ENCODE results near the gene HLA-DPB1.
"Not testable (repeated sequence)": the region's sequence is repeated elsewhere in the genome, so short reads cannot be mapped to it uniquely, and the experiment has no call there.

HLA-DPB1 gene

DNA sequence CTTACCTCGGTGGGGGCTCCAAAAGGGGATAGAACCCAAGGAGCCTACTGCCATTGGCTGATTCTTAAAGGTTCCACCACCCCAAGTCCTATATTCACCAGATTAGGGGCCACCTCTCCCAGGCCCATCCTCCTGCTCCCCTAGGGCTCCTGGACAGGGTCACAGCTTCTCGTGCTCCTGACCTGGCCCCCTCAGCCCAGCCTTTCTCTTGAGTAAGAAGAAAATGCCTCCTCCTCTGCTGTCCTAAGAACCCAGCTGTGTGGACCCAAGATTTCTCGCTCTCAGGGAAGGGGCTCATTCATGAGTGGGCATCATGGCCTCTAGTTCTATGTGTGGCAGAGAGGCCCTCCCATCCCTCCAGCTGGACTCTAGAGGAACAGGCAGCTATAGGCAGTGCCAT lies 16.6 kb downstream of the HLA-DPB1 start:
- Histone ChIP-seq H3K4me1 (ENCODE audit: control insufficient read depth, insufficient read depth, low read depth, low read length) (no peaks in the 10 kb centered on the region), H3K9ac (ENCODE audit: low read length) (no peak overlapping the region), H2BK12ac (ENCODE audit: low read length in 2 of 2) (no peak overlapping the region), H2AK5ac (ENCODE audit: low read length, severe bottlenecking) (no peak overlapping the region), H2BK5ac (ENCODE audit: low read depth, low read length, poor library complexity, severe bottlenecking) (no peak overlapping the region), H3K18ac (ENCODE audit: low read depth in 1 of 2, low read length in 2 of 2) (no peak overlapping the region), H3K27ac (ENCODE audit: low read length, poor library complexity, severe bottlenecking) (no peak overlapping the region), H2BK120ac (ENCODE audit: low read depth, low read length) (no peak overlapping the region), H3K4me3 (ENCODE audit: insufficient read depth in 1 of 2, low read depth in 1 of 2, low read length in 2 of 2) (no peak overlapping the region), H4K8ac (ENCODE audit: low read length) (no peak overlapping the region), H2BK15ac (ENCODE audit: low read depth, poor library complexity, severe bottlenecking) (no peak overlapping the region), H3K9me3 (ENCODE audit: control insufficient read depth, low read length) (no peaks in the 10 kb centered on the region), H3K23ac (ENCODE audit: low read length in 2 of 2) (no peak overlapping the region), H3K4me2 (ENCODE audit: low read length, poor library complexity, severe bottlenecking) (no peak overlapping the region), H3K36me3 (ENCODE audit: control insufficient read depth in 1 of 2, insufficient read depth in 2 of 2, low read depth in 1 of 2, low read length in 2 of 2) (peaks cover 0 to 8% of the 10 kb centered on the region in 2 experiments), H3K79me1 (replicated peaks; ENCODE audit: low read length, poor library complexity, severe bottlenecking) (no peaks in the 10 kb centered on the region), H3K27me3 (ENCODE audit: control insufficient read depth in 1 of 2, insufficient read depth in 1 of 2, low read length in 2 of 2) (peaks cover 6 to 17% of the 10 kb centered on the region in 2 experiments), H3K4ac (ENCODE audit: low read depth in 1 of 2, low read length in 2 of 2) (no peak overlapping the region), H4K91ac (ENCODE audit: low read length) (no peak overlapping the region), H3K14ac (ENCODE audit: low read length in 2 of 2) (no peak overlapping the region), H2AFZ (ENCODE audit: low read depth, low read length) (no peak overlapping the region)
- WGBS, result 89% methylated on average over 3 of the region's 3 CpGs
- no peak for DNase-seq

DNA sequence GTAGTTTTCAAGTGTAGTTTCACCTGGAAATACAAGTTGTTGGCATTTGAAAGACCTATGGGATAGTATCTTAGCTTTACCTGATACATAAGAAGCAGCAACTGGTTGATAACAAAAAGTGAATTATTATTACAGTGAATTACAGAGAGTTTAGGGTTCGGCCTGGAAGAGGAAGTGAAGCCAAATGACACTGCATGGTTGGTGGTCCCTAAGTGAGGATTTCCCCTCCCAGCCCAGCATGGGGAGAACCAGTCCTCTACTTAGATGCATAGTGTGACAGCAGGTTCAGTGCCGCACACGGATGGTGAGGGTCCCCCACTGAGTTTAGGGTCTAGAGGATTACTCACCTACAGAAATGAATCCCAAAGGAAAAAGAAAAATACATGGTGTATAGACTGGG lies 18.1 kb downstream of the HLA-DPB1 start:
- Histone ChIP-seq H3K27ac (ENCODE audit: low read length, poor library complexity, severe bottlenecking) (no peak overlapping the region), H3K4me2 (ENCODE audit: low read length, poor library complexity, severe bottlenecking) (no peak overlapping the region), H2BK12ac (ENCODE audit: low read length in 2 of 2) (no peak overlapping the region), H3K4ac (ENCODE audit: low read depth in 1 of 2, low read length in 2 of 2) (no peak overlapping the region), H2AFZ (ENCODE audit: low read depth, low read length) (no peak overlapping the region), H3K4me1 (ENCODE audit: control insufficient read depth, insufficient read depth, low read depth, low read length) (no peaks in the 10 kb centered on the region), H2AK5ac (ENCODE audit: low read length, severe bottlenecking) (no peak overlapping the region), H3K27me3 (ENCODE audit: control insufficient read depth in 1 of 2, insufficient read depth in 1 of 2, low read length in 2 of 2) (peaks cover 6 to 18% of the 10 kb centered on the region in 2 experiments), H3K14ac (ENCODE audit: low read length in 2 of 2) (no peak overlapping the region), H2BK15ac (ENCODE audit: low read depth, poor library complexity, severe bottlenecking) (no peak overlapping the region), H3K79me1 (replicated peaks; ENCODE audit: low read length, poor library complexity, severe bottlenecking) (no peaks in the 10 kb centered on the region), H2BK5ac (ENCODE audit: low read depth, low read length, poor library complexity, severe bottlenecking) (no peak overlapping the region), H3K18ac (ENCODE audit: low read depth in 1 of 2, low read length in 2 of 2) (no peak overlapping the region), H4K8ac (ENCODE audit: low read length) (no peak overlapping the region), H3K9ac (ENCODE audit: low read length) (no peak overlapping the region), H2BK120ac (ENCODE audit: low read depth, low read length) (no peak overlapping the region), H3K23ac (ENCODE audit: low read length in 2 of 2) (no peak overlapping the region), H3K36me3 (ENCODE audit: control insufficient read depth in 1 of 2, insufficient read depth in 2 of 2, low read depth in 1 of 2, low read length in 2 of 2) (no peaks in the 10 kb centered on the region), H4K91ac (ENCODE audit: low read length) (no peak overlapping the region), H3K9me3 (ENCODE audit: control insufficient read depth, low read length) (peaks cover 3% of the 10 kb centered on the region), H3K4me3 (ENCODE audit: insufficient read depth in 1 of 2, low read depth in 1 of 2, low read length in 2 of 2) (no peak overlapping the region)
- WGBS, result 75% methylated on average over 1 of the region's 3 CpGs
- DNase-seq, result no peak

DNA sequence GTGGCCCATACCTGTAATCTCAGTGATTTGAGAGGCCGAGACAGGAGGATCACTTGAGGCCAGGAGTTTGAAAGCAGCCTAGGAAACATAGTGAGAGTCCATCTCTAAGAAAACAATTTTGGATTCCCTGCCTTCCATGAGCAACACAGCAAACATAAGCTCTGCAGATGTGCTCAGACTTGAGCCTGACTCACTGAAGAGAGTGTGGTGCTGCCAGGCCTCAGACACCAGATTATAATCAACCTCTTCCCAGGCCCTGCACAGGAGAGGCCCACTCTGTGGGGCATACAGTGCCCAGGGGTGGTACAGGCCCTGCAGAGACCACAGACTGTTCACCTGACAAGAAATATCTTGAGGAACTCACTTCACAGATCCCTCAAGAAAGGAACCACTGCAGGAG lies 19.9 kb downstream of the HLA-DPB1 start:
- Histone ChIP-seq H3K36me3 (ENCODE audit: control insufficient read depth in 1 of 2, insufficient read depth in 2 of 2, low read depth in 1 of 2, low read length in 2 of 2) (no peaks in the 10 kb centered on the region), H3K9ac (ENCODE audit: low read length) (peak overlapping the region; percentile 7), H3K4me2 (ENCODE audit: low read length, poor library complexity, severe bottlenecking) (no peak overlapping the region), H3K14ac (ENCODE audit: low read length in 2 of 2) (no peak overlapping the region), H3K79me1 (replicated peaks; ENCODE audit: low read length, poor library complexity, severe bottlenecking) (no peaks in the 10 kb centered on the region), H3K18ac (ENCODE audit: low read depth in 1 of 2, low read length in 2 of 2) (no peak overlapping the region), H4K8ac (ENCODE audit: low read length) (no peak overlapping the region), H3K27me3 (ENCODE audit: control insufficient read depth in 1 of 2, insufficient read depth in 1 of 2, low read length in 2 of 2) (peaks cover 6 to 18% of the 10 kb centered on the region in 2 experiments), H2AK5ac (ENCODE audit: low read length, severe bottlenecking) (no peak overlapping the region), H3K4ac (ENCODE audit: low read depth in 1 of 2, low read length in 2 of 2) (no peak overlapping the region), H3K9me3 (ENCODE audit: control insufficient read depth, low read length) (peaks cover 12% of the 10 kb centered on the region), H2BK5ac (ENCODE audit: low read depth, low read length, poor library complexity, severe bottlenecking) (no peak overlapping the region), H2BK120ac (ENCODE audit: low read depth, low read length) (no peak overlapping the region), H3K4me1 (ENCODE audit: control insufficient read depth, insufficient read depth, low read depth, low read length) (no peaks in the 10 kb centered on the region), H3K4me3 (ENCODE audit: insufficient read depth in 1 of 2, low read depth in 1 of 2, low read length in 2 of 2) (no peak overlapping the region), H2BK12ac (ENCODE audit: low read length in 2 of 2) (no peak overlapping the region), H3K27ac (ENCODE audit: low read length, poor library complexity, severe bottlenecking) (no peak overlapping the region), H4K91ac (ENCODE audit: low read length) (no peak overlapping the region), H3K23ac (ENCODE audit: low read length in 2 of 2) (no peak overlapping the region), H2AFZ (ENCODE audit: low read depth, low read length) (no peak overlapping the region), H2BK15ac (ENCODE audit: low read depth, poor library complexity, severe bottlenecking) (no peak overlapping the region)
- WGBS, result 82% methylated on average over 1 of the region's 1 CpG
- DNase-seq, result no peak

DNA sequence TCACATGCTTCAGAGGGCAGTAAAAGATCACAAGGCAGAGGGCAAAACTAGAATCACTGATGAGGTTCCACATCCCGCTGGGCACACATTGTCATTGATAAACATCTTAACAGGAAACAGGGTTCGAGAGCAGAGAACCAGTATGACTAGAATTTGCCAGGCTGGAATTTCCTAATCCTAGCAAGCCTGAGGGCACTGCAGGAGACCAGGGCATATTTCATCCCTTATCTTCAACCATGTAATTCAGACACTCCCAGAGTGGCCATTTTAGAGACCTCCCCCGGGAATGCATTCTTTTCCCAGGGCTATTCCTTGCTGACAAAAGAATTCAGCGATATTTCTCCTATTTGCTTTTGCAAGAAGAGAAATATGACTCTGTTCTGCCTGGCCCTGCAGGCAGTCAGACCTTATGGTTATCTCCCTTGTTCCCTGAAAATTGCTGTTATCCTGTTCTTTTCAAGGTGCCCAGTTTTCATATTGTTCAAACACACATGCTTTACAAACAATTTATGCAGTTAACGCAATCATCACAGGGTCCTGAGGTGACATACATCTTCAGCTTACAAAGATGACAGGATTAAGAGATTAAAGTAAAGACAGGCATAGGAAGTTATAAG lies 25.4 kb downstream of the HLA-DPB1 start:
- not testable (repeated sequence) for H2BK15ac ChIP-seq (ENCODE audit: low read depth, poor library complexity, severe bottlenecking); H3K23ac ChIP-seq (ENCODE audit: low read length in 2 of 2); H4K91ac ChIP-seq (ENCODE audit: low read length); H3K4me1 ChIP-seq (ENCODE audit: control insufficient read depth, insufficient read depth, low read depth, low read length); H3K36me3 ChIP-seq (ENCODE audit: control insufficient read depth in 1 of 2, insufficient read depth in 2 of 2, low read depth in 1 of 2, low read length in 2 of 2); H2AFZ ChIP-seq (ENCODE audit: low read depth, low read length); H3K4me3 ChIP-seq (ENCODE audit: insufficient read depth in 1 of 2, low read depth in 1 of 2, low read length in 2 of 2); H3K4ac ChIP-seq (ENCODE audit: low read depth in 1 of 2, low read length in 2 of 2); H3K9ac ChIP-seq (ENCODE audit: low read length); H3K4me2 ChIP-seq (ENCODE audit: low read length, poor library complexity, severe bottlenecking); H4K8ac ChIP-seq (ENCODE audit: low read length); H2AK5ac ChIP-seq (ENCODE audit: low read length, severe bottlenecking); DNase-seq; H2BK120ac ChIP-seq (ENCODE audit: low read depth, low read length); H2BK12ac ChIP-seq (ENCODE audit: low read length in 2 of 2); H3K27ac ChIP-seq (ENCODE audit: low read length, poor library complexity, severe bottlenecking); H3K18ac ChIP-seq (ENCODE audit: low read depth in 1 of 2, low read length in 2 of 2); H3K79me1 ChIP-seq (replicated peaks; ENCODE audit: low read length, poor library complexity, severe bottlenecking); H3K14ac ChIP-seq (ENCODE audit: low read length in 2 of 2); H2BK5ac ChIP-seq (ENCODE audit: low read depth, low read length, poor library complexity, severe bottlenecking)
- peaks cover 36% of the 10 kb centered on the region for H3K9me3 ChIP-seq (ENCODE audit: control insufficient read depth, low read length)
- WGBS, result 64% methylated on average over 5 of the region's 5 CpGs
- peaks cover 25 to 32% of the 10 kb centered on the region in 2 experiments for H3K27me3 ChIP-seq (ENCODE audit: control insufficient read depth in 1 of 2, insufficient read depth in 1 of 2, low read length in 2 of 2)

All from mesenchymal stem cell (in vitro differentiated cells and primary cell).